HG03175 (cell line): ENCODE measurements around the gene OGN.
"Not testable (repeated sequence)": the region's sequence is repeated elsewhere in the genome, so short reads cannot be mapped to it uniquely, and the experiment has no call there.

Experiments used
- ATAC-seq: cut with Tn5 transposase; IDR thresholded peaks from one replicate; pipeline ENCODE4 v1.9.1; 2021; ENCODE audit warnings: mild to moderate bottlenecking, moderate library complexity; ENCODE audit not compliant: unreplicated experiment

OGN gene

GRCh38 chr9:92404042-92404836, at the start of gene OGN:
Gene OGN, minus strand, starts transcription at chr9:92404578. Its CDS starts 1,171 bp downstream, at chr9:92403407.
- ATAC-seq = no peak

GRCh38 chr9:92446536-92446935, 42.2 kb upstream of the OGN start:
- no peak for ATAC-seq

- ATAC-seq = no peak
These were observed 40.5 kb upstream of the OGN start for GRCh38 chr9:92444841-92445240.

GRCh38 chr9:92440751-92441046, 36.3 kb upstream of the OGN start:
- ATAC-seq = peak; percentile 49

- peak; percentile 30 for ATAC-seq
These were observed 35.8 kb upstream of the OGN start for GRCh38 chr9:92439921-92440750.

- ATAC-seq = no peak
These were observed 34.6 kb upstream of the OGN start for GRCh38 chr9:92438900-92439526.

- ATAC-seq = no peak
These were observed 30.9 kb upstream of the OGN start for GRCh38 chr9:92435263-92435662.

- ATAC-seq = no peak
These were observed 28.7 kb upstream of the OGN start for GRCh38 chr9:92432972-92433548.

- ATAC-seq = no peak
These were observed 28.0 kb upstream of the OGN start for GRCh38 chr9:92432350-92432749.

- ATAC-seq = no peak
These were observed 25.5 kb upstream of the OGN start for GRCh38 chr9:92429836-92430235.

GRCh38 chr9:92426501-92427145, 22.2 kb upstream of the OGN start:
- ATAC-seq = no peak

- ATAC-seq = no peak
These were observed 21.1 kb upstream of the OGN start for GRCh38 chr9:92425474-92425873.

- no peak for ATAC-seq
These were observed 20.0 kb upstream of the OGN start, which contains the start of gene OMD for GRCh38 chr9:92424340-92424739. Gene OMD, minus strand, starts transcription at chr9:92424471. Its CDS starts 6,913 bp downstream, at chr9:92417558.

GRCh38 chr9:92423612-92424011, 19.2 kb upstream of the OGN start:
- ATAC-seq = no peak

GRCh38 chr9:92422611-92423338, 18.4 kb upstream of the OGN start:
- no peak for ATAC-seq

- no peak for ATAC-seq
These were observed 10.2 kb upstream of the OGN start for GRCh38 chr9:92414566-92414965.

GRCh38 chr9:92411157-92411556, 6.8 kb upstream of the OGN start:
- not testable (repeated sequence) for ATAC-seq

GRCh38 chr9:92408747-92409478, 4.5 kb upstream of the OGN start:
- ATAC-seq = no peak

GRCh38 chr9:92407818-92408217, 3.4 kb upstream of the OGN start:
- no peak for ATAC-seq
